ENCODE data around the gene LMOD3. TPM values are rescaled to one million over a fixed set of nuclear protein-coding genes. Genes with fewer than 3 reads are reported as not detected.

The LMOD3 gene
- polyA plus RNA-seq, 3 donors = not detected

DNA sequence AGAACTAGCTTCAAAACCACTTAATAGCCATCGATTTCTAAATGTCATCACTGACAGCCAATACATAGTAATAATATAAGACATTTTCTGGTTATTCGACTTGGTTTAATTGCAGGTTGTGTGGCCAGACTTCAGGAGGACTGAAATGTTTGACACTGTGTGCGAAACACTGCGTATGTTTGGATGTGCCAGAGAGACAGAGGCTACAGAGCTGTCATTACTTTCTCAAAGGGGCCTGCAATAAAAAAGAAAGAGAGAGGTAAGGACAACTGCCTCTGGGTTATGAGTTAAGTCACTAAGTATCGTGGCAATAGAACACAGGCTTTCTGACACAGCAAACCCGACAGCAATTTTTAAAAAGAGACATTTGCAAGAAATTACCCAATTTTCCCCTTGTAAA, 882 bp downstream of the LMOD3 start:
- H3K27ac Mint-ChIP-seq = no peak overlapping the region
- H3K4me3 ChIP-seq (replicated peaks in 1 of 3; ENCODE audit: low read depth in 2 of 3, low read length in 3 of 3) = no peak overlapping the region
- H3K4me2 ChIP-seq (replicated peaks; ENCODE audit: extremely low read depth, low read length, poor library complexity, severe bottlenecking) = no peak overlapping the region

DNA sequence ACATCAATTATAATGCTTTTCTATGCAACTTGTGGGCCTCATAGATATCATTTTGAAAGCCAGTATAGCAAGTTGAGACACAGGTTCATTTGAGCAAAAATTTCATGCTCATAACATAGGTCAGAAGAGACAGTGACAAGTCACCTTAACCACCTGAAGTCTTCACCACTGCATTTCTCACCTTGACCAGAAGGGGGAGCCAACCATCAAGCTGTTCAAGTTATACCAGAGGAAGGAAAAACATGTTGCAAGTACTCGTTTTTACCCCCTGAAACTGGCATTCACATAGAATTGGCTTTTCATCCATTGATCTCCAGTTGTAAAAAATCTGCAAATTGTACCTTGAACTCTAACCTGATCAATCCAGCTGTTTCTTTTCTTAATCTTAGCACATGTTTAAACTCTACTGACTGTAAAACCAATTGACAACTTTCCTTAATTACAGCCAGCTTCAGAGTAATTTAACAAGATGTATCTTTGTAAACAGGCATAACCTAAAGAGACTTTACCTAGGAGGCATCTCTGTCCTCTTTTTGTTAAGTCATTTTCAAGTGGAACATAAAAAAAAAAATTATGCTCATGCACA, 1.4 kb downstream of the LMOD3 start:
- TF ChIP-seq, protein P1, sequence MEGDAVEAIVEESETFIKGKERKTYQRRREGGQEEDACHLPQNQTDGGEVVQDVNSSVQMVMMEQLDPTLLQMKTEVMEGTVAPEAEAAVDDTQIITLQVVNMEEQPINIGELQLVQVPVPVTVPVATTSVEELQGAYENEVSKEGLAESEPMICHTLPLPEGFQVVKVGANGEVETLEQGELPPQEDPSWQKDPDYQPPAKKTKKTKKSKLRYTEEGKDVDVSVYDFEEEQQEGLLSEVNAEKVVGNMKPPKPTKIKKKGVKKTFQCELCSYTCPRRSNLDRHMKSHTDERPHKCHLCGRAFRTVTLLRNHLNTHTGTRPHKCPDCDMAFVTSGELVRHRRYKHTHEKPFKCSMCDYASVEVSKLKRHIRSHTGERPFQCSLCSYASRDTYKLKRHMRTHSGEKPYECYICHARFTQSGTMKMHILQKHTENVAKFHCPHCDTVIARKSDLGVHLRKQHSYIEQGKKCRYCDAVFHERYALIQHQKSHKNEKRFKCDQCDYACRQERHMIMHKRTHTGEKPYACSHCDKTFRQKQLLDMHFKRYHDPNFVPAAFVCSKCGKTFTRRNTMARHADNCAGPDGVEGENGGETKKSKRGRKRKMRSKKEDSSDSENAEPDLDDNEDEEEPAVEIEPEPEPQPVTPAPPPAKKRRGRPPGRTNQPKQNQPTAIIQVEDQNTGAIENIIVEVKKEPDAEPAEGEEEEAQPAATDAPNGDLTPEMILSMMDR (IDR thresholded peaks at IDR 0.05) = peak; percentile 97
- no peak overlapping the region for H3K27ac ChIP-seq (ENCODE audit: low read depth in 1 of 2, low read length in 2 of 2)
- no peaks in the 10 kb centered on the region for H4K20me1 ChIP-seq (ENCODE audit: insufficient read depth, low read length)
- Mint-ChIP-seq H3K4me1 (peaks cover 13% of the 10 kb centered on the region), H3K9me3 (no peaks in the 10 kb centered on the region), H3K27ac (no peak overlapping the region), H3K4me3 (no peak overlapping the region), H3K27me3 (ENCODE audit: low read depth in 3 of 3) (peaks cover 0 to 1% (median 0%) of the 10 kb centered on the region in 3 donors), H3K36me3 (no peaks in the 10 kb centered on the region)
- no peak overlapping the region for H3K4me3 ChIP-seq (replicated peaks in 1 of 3; ENCODE audit: low read depth in 2 of 3, low read length in 3 of 3)
- DNase-seq = peak; percentile 53 to 76 (median 73)
- H3K4me1 ChIP-seq (ENCODE audit: control insufficient read depth in 1 of 2, insufficient read depth in 2 of 2, low read length in 2 of 2) = peaks cover 7% of the 10 kb centered on the region in 2 donors
- H3K79me2 ChIP-seq (ENCODE audit: insufficient read depth, low read length) = no peaks in the 10 kb centered on the region
- H3K27me3 ChIP-seq (ENCODE audit: control insufficient read depth in 2 of 2, insufficient read depth in 2 of 2, low read length in 2 of 2) = no peaks in the 10 kb centered on the region
- no peaks in the 10 kb centered on the region for H3K9me3 ChIP-seq (replicated peaks in 1 of 2; ENCODE audit: control insufficient read depth in 1 of 2, insufficient read depth in 1 of 2, low read length in 2 of 2)
- H2AFZ ChIP-seq (ENCODE audit: insufficient read depth, low read depth, low read length, poor library complexity, severe bottlenecking) = no peak overlapping the region
- WGBS (ENCODE audit: insufficient coverage) = no CpG with 5 or more reads among the region's 1 CpG
- no peak overlapping the region for H3K9ac ChIP-seq (ENCODE audit: insufficient read depth, low read length, poor library complexity, severe bottlenecking)
- intact Hi-C loops (cut with micrococcal nuclease) = no loop called here
- no peak overlapping the region for H3K4me2 ChIP-seq (replicated peaks; ENCODE audit: extremely low read depth, low read length, poor library complexity, severe bottlenecking)
- H3K36me3 ChIP-seq (replicated peaks in 1 of 2; ENCODE audit: control insufficient read depth in 1 of 2, insufficient read depth in 2 of 2, low read length in 2 of 2) = no peaks in the 10 kb centered on the region

More for the DNA sequence above, 882 bp downstream of the LMOD3 start:
- H4K20me1 ChIP-seq (ENCODE audit: insufficient read depth, low read length) = no peaks in the 10 kb centered on the region
- WGBS (ENCODE audit: insufficient coverage) = no CpG with 5 or more reads among the region's 6 CpGs
- H3K79me2 ChIP-seq (ENCODE audit: insufficient read depth, low read length) = no peaks in the 10 kb centered on the region
- no peaks in the 10 kb centered on the region for H3K36me3 Mint-ChIP-seq
- DNase-seq = no peak
- H3K9me3 Mint-ChIP-seq = no peaks in the 10 kb centered on the region
- no peaks in the 10 kb centered on the region for H3K36me3 ChIP-seq (replicated peaks in 1 of 2; ENCODE audit: control insufficient read depth in 1 of 2, insufficient read depth in 2 of 2, low read length in 2 of 2)
- no peaks in the 10 kb centered on the region for H3K9me3 ChIP-seq (replicated peaks in 1 of 2; ENCODE audit: control insufficient read depth in 1 of 2, insufficient read depth in 1 of 2, low read length in 2 of 2)
- TF ChIP-seq, protein P1 (IDR thresholded peaks at IDR 0.05) = no peak
- H3K27me3 ChIP-seq (ENCODE audit: control insufficient read depth in 2 of 2, insufficient read depth in 2 of 2, low read length in 2 of 2) = no peaks in the 10 kb centered on the region
- no peak overlapping the region for H3K27ac ChIP-seq (ENCODE audit: low read depth in 1 of 2, low read length in 2 of 2)
- peak overlapping the region; percentile 54 for H2AFZ ChIP-seq (ENCODE audit: insufficient read depth, low read depth, low read length, poor library complexity, severe bottlenecking)
- intact Hi-C loops (cut with micrococcal nuclease) = no loop called here
- H3K4me1 ChIP-seq (ENCODE audit: control insufficient read depth in 1 of 2, insufficient read depth in 2 of 2, low read length in 2 of 2) = peaks cover 7% of the 10 kb centered on the region in 2 donors
- peaks cover 13% of the 10 kb centered on the region for H3K4me1 Mint-ChIP-seq
- peaks cover 0 to 1% (median 0%) of the 10 kb centered on the region in 3 donors for H3K27me3 Mint-ChIP-seq (ENCODE audit: low read depth in 3 of 3)
- no peak overlapping the region for H3K9ac ChIP-seq (ENCODE audit: insufficient read depth, low read length, poor library complexity, severe bottlenecking)
- H3K4me3 Mint-ChIP-seq = no peak overlapping the region
